HT1080 (cell line): ENCODE data around the gene TMED5. TPM values are rescaled to one million over a fixed set of nuclear protein-coding genes. Genes with fewer than 3 reads are reported as not detected.
"Not testable (repeated sequence)": the region's sequence is repeated elsewhere in the genome, so short reads cannot be mapped to it uniquely, and the experiment has no call there.

ENCODE experiments used
- DNase-seq: peaks from one replicate; pipeline ENCODE4 v3.0.0-alpha.2; 2015; ENCODE audit warnings: low read depth
- total RNA-seq: library from RNA; depleted of rRNA; stranded (reverse); fragments of >200 nt; shearing (Covaris generic); gene quantifications from 2 replicates; pipeline ENCODE4 v1.2.3, GENCODE V29; 2014

TMED5 gene
- total RNA-seq, 1 experiment from 2014 or later = 65.1 TPM

GRCh38 chr1:93172778-93173177, 7.4 kb downstream of the TMED5 start:
- no peak for DNase-seq

GRCh38 chr1:93171549-93172034, 8.6 kb downstream of the TMED5 start:
- DNase-seq = no peak

- DNase-seq = not testable (repeated sequence)
Measured at GRCh38 chr1:93170141-93170678, 10.0 kb downstream of the TMED5 start.

GRCh38 chr1:93167006-93167405, 13.2 kb downstream of the TMED5 start:
- DNase-seq = no peak

GRCh38 chr1:93165895-93166294, 14.3 kb downstream of the TMED5 start:
- DNase-seq = not testable (repeated sequence)

GRCh38 chr1:93164816-93165215, 15.4 kb downstream of the TMED5 start:
- no peak for DNase-seq

GRCh38 chr1:93163314-93163713, 16.9 kb downstream of the TMED5 start:
- not testable (repeated sequence) for DNase-seq

- no peak for DNase-seq
Measured at GRCh38 chr1:93159337-93159736, 20.9 kb downstream of the TMED5 start.

GRCh38 chr1:93155335-93155734, 24.9 kb downstream of the TMED5 start:
- DNase-seq = peak; percentile 80

- DNase-seq = no peak
Measured at GRCh38 chr1:93154898-93155297, 25.3 kb downstream of the TMED5 start.

- no peak for DNase-seq
Measured at GRCh38 chr1:93152835-93153234, 27.4 kb downstream of the TMED5 start.

GRCh38 chr1:93151474-93151873, 28.7 kb downstream of the TMED5 start:
- DNase-seq = no peak

GRCh38 chr1:93150729-93151128, 29.5 kb downstream of the TMED5 start:
- no peak for DNase-seq

GRCh38 chr1:93148001-93148400, 32.2 kb downstream of the TMED5 start:
- no peak for DNase-seq

- no peak for DNase-seq
Measured at GRCh38 chr1:93143769-93144168, 36.4 kb downstream of the TMED5 start.

- no peak for DNase-seq
Measured at GRCh38 chr1:93143136-93143535, 37.1 kb downstream of the TMED5 start.

- DNase-seq = no peak
Measured at GRCh38 chr1:93142161-93142560, 38.1 kb downstream of the TMED5 start.

- DNase-seq = no peak
Measured at GRCh38 chr1:93140106-93140505, 40.1 kb downstream of the TMED5 start.

- no peak for DNase-seq
Measured at GRCh38 chr1:93137604-93138292, 42.5 kb downstream of the TMED5 start.

- no peak for DNase-seq
Measured at GRCh38 chr1:93136445-93136844, 43.8 kb downstream of the TMED5 start.

- no peak for DNase-seq
Measured at GRCh38 chr1:93132638-93133037, 47.6 kb downstream of the TMED5 start.

- no peak for DNase-seq
Measured at GRCh38 chr1:93129507-93130099, 50.6 kb downstream of the TMED5 start.
